Tibial nerve (tissue), 3 donors: ENCODE data around the gene KCNQ1.

ENCODE experiments used
- CTCF ChIP-seq, 5 experiments: fragments of 200-600 bp in 3 of 5; fragments of 450-650 bp in 2 of 5; sonication (generic) in 3 of 5; IDR thresholded peaks; one replicate each; pipeline ENCODE4 v1.5.1; 2016 to 2019; ENCODE audit warnings: antibody characterized with exemption in 5 of 5, mild to moderate bottlenecking in 3 of 5, moderate library complexity in 2 of 5
- POLR2A ChIP-seq, 2 donors: fragments of 450-650 bp; IDR thresholded peaks; one replicate each; pipeline ENCODE4 v1.6.1; 2017; ENCODE audit warnings: antibody characterized with exemption in 2 of 2, mild to moderate bottlenecking in 2 of 2, moderate library complexity in 2 of 2

- no peak for TF ChIP-seq POLR2A (IDR thresholded peaks at IDR 0.05)
- TF ChIP-seq CTCF (IDR thresholded peaks at IDR 0.05) = no peak
Observed at GRCh38 chr11:2796508-2797113, 351.8 kb downstream of the KCNQ1 start.
